Mucosa of stomach (tissue), 1 donor: ENCODE results near the gene RNF150.

Experiments used
- H3K27me3 ChIP-seq: one replicate; pipeline ENCODE4 v1.7.0; 2013; ENCODE audit warnings: mild to moderate bottlenecking, low read length; ENCODE audit not compliant: control insufficient read depth, insufficient read depth
- H3K36me3 ChIP-seq: one replicate; pipeline ENCODE4 v1.7.0; 2013; ENCODE audit warnings: low read length; ENCODE audit not compliant: control insufficient read depth, insufficient read depth
- H3K4me1 ChIP-seq: one replicate; pipeline ENCODE4 v1.7.0; 2013; ENCODE audit warnings: mild to moderate bottlenecking, low read length; ENCODE audit not compliant: control insufficient read depth, insufficient read depth
- H3K4me3 ChIP-seq: one replicate; pipeline ENCODE4 v1.7.0; 2013; ENCODE audit warnings: low read length
- H3K9ac ChIP-seq: one replicate; pipeline ENCODE4 v1.7.0; 2013; ENCODE audit warnings: mild to moderate bottlenecking, low read length, moderate library complexity
- H3K9me3 ChIP-seq: one replicate; pipeline ENCODE4 v1.7.0; 2013; ENCODE audit warnings: mild to moderate bottlenecking, low read length, moderate library complexity; ENCODE audit not compliant: control insufficient read depth
- donor health status: Pancreatic carcinoma.

The RNF150 gene

DNA sequence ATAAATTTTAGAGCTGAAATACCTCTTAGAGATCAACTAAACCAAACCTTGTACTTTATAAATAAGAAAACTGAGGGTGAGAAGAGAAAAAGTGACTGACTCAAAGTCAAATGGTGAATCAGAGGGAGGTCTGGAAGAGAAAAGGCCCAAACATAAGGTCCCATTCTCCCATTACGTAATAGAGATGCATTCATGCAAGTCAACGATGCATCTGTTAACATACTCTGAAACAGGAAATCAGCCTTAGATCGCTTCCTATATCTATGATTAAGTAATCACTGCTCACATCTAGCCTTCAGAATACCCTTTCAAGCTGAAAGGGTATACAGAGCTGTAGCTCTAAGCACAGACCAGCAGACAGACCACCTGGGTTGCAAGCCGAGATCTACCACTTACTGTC, 6.5 kb downstream of the RNF150 start:
- Histone ChIP-seq H3K4me1 (no peaks in the 10 kb centered on the region), H3K27me3 (peaks cover 13% of the 10 kb centered on the region), H3K9me3 (no peaks in the 10 kb centered on the region), H3K9ac (no peak overlapping the region), H3K36me3 (no peaks in the 10 kb centered on the region), H3K4me3 (no peak overlapping the region)

DNA sequence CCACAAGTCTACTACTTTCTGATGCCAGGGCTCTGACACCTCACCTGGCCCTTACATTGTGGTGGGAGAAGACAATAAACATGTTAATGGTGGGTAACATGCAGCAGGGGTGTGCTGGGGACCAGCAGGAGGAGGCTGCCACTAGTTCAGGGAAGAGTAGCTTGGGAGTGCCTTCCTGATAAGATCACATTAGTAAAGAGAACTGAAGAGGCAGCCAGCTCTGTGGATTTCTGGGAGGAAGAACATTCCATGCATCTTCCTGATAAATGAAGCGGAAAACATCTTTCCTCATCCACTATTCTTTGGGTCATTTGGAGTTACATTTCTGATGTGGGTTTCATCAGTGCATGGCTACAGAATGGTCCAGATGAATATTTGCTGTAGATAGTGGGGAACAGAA, 9.0 kb downstream of the RNF150 start:
- H3K27me3 ChIP-seq: no peaks in the 10 kb centered on the region
- no peaks in the 10 kb centered on the region for H3K36me3 ChIP-seq
- H3K4me3 ChIP-seq: no peak overlapping the region
- no peaks in the 10 kb centered on the region for H3K4me1 ChIP-seq
- H3K9me3 ChIP-seq: no peaks in the 10 kb centered on the region
- H3K9ac ChIP-seq: no peak overlapping the region

DNA sequence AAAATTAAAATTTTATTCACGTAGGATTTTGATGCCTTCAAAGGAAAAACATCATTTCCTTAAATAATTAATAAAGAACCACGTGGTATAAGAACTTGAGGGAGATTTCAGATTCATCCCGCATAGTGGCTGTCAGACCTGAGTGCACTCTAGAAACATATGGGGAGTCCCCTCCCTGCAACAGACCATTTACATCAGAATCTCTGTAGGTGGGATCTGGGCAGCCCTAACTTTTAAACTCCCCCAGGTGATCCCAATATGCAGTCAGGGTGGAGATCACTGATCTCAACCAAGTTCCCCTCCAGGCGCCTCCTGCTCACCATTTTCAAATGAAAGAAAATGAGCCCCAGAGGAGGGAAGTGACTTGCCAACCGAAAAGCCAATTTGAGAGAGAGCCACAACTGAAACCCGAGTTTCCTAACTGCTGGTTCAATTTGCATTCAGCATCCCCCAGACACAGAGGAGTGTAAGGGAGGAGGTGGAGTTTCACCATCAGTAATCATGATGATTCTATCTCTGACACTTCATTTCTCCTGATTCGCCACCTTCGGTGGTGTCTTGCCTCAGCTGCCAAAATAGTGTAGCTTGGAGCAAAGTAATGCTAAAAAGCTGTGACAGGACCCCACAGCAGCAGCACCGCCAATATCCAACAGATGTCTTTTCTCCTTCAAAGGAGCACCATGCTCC, 11.4 kb downstream of the RNF150 start:
- no peaks in the 10 kb centered on the region for H3K36me3 ChIP-seq
- no peaks in the 10 kb centered on the region for H3K4me1 ChIP-seq
- no peak overlapping the region for H3K9ac ChIP-seq
- no peak overlapping the region for H3K4me3 ChIP-seq
- no peaks in the 10 kb centered on the region for H3K9me3 ChIP-seq
- H3K27me3 ChIP-seq: no peaks in the 10 kb centered on the region

- no peaks in the 10 kb centered on the region for H3K36me3 ChIP-seq
- no peaks in the 10 kb centered on the region for H3K9me3 ChIP-seq
- H3K4me1 ChIP-seq: no peaks in the 10 kb centered on the region
- H3K4me3 ChIP-seq: no peak overlapping the region
- H3K27me3 ChIP-seq: no peaks in the 10 kb centered on the region
- no peak overlapping the region for H3K9ac ChIP-seq
Observed at GRCh38 chr4:141121101-141121500, 12.2 kb downstream of the RNF150 start.

- no peak overlapping the region for H3K9ac ChIP-seq
- H3K9me3 ChIP-seq: no peaks in the 10 kb centered on the region
- no peaks in the 10 kb centered on the region for H3K36me3 ChIP-seq
- no peaks in the 10 kb centered on the region for H3K27me3 ChIP-seq
- no peaks in the 10 kb centered on the region for H3K4me1 ChIP-seq
- H3K4me3 ChIP-seq: no peak overlapping the region
Observed at GRCh38 chr4:141120036-141120593, 13.2 kb downstream of the RNF150 start.

DNA sequence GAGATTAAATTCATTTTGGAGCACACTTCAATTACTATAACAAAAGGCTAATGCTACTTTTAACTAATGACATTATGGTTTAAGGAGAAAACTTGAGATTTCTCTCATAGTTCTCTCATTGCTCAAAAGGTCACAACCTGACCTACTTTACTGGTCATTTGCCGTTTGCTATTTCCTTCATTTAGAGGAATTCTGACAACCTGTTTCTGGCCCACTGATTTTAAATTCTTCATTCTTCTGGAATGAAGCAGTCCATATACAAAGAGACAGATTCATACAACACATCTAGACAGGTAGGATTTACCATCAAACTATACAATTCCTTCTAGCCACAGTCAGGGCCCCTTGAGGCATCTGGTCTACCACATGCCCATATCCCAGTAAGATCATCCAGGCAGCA, 14.2 kb downstream of the RNF150 start:
- H3K27me3 ChIP-seq: no peaks in the 10 kb centered on the region
- no peaks in the 10 kb centered on the region for H3K36me3 ChIP-seq
- H3K4me1 ChIP-seq: no peaks in the 10 kb centered on the region
- H3K9ac ChIP-seq: no peak overlapping the region
- no peaks in the 10 kb centered on the region for H3K9me3 ChIP-seq
- no peak overlapping the region for H3K4me3 ChIP-seq

- Histone ChIP-seq H3K9ac (no peak overlapping the region), H3K27me3 (no peaks in the 10 kb centered on the region), H3K4me3 (no peak overlapping the region), H3K36me3 (no peaks in the 10 kb centered on the region), H3K9me3 (no peaks in the 10 kb centered on the region), H3K4me1 (no peaks in the 10 kb centered on the region)
Observed at GRCh38 chr4:141118381-141118780, 14.9 kb downstream of the RNF150 start.

- Histone ChIP-seq H3K36me3 (no peaks in the 10 kb centered on the region), H3K9me3 (no peaks in the 10 kb centered on the region), H3K4me1 (no peaks in the 10 kb centered on the region), H3K27me3 (no peaks in the 10 kb centered on the region), H3K4me3 (no peak overlapping the region), H3K9ac (no peak overlapping the region)
Observed at GRCh38 chr4:141117935-141118334, 15.3 kb downstream of the RNF150 start.

DNA sequence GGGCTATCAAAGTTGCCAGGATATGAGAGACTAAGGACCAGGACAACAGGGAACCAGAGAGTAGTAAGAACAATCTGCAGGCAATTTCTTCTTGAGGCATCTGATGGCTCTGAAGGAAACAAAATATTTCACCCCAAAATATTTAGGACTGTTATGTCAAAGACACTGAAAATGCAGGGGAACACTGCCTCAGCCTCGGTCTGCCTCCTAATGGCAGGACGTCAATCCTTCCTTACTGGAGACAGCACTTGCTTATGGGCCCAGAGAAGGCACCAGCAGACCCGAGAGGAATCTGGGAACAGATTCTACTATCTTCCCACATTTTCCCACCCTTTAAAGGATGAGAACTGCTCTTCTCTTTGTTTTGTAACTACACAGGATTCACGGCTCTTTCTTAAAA, 23.3 kb downstream of the RNF150 start:
- no peak overlapping the region for H3K4me3 ChIP-seq
- H3K9ac ChIP-seq: no peak overlapping the region
- no peaks in the 10 kb centered on the region for H3K4me1 ChIP-seq
- no peaks in the 10 kb centered on the region for H3K27me3 ChIP-seq
- H3K36me3 ChIP-seq: no peaks in the 10 kb centered on the region
- no peaks in the 10 kb centered on the region for H3K9me3 ChIP-seq

GRCh38 chr4:141107927-141108326, 25.3 kb downstream of the RNF150 start:
- no peaks in the 10 kb centered on the region for H3K9me3 ChIP-seq
- H3K9ac ChIP-seq: no peak overlapping the region
- H3K36me3 ChIP-seq: no peaks in the 10 kb centered on the region
- H3K4me3 ChIP-seq: no peak overlapping the region
- H3K4me1 ChIP-seq: no peaks in the 10 kb centered on the region
- no peaks in the 10 kb centered on the region for H3K27me3 ChIP-seq

DNA sequence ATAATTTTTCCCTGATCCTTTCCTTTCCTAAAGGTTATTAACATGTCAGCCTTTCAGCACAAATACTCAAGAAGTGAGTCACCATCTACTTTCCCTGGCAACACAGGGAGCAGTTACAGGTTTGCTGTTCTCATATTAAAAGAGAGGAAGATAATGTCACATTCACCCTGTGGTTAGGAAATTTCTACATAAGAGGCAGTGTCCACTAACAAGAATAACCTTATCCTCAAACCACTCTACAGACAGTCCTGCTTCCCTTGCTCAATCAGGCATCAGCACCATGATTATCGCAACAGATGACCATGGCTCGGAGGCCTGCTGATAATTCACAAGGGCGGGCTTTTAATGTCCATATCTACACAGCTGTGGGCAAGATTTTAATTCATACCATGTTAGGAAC, 30.9 kb downstream of the RNF150 start:
- no peaks in the 10 kb centered on the region for H3K36me3 ChIP-seq
- H3K27me3 ChIP-seq: no peaks in the 10 kb centered on the region
- H3K9me3 ChIP-seq: no peaks in the 10 kb centered on the region
- H3K9ac ChIP-seq: no peak overlapping the region
- no peaks in the 10 kb centered on the region for H3K4me1 ChIP-seq
- no peak overlapping the region for H3K4me3 ChIP-seq

DNA sequence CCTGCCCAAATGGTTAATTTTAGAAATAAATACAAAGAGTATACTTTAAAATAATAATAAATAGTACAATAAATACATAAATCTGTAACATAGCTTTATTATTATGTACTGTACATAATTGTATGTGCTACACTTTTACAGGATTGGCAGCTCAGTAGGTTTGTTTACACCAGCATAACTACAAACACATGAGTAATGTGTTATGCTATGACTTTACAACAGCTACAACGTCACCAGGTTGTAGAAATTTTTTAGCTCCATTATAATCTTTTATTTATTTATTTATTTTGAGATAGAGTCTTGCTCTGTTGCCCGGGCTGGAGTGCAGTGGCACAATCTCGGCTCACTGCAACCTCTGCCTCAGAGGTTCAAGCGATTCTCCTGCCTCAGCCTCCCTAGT, 31.8 kb downstream of the RNF150 start:
- no peak overlapping the region for H3K9ac ChIP-seq
- H3K36me3 ChIP-seq: no peaks in the 10 kb centered on the region
- H3K9me3 ChIP-seq: no peaks in the 10 kb centered on the region
- no peaks in the 10 kb centered on the region for H3K27me3 ChIP-seq
- no peak overlapping the region for H3K4me3 ChIP-seq
- no peaks in the 10 kb centered on the region for H3K4me1 ChIP-seq

DNA sequence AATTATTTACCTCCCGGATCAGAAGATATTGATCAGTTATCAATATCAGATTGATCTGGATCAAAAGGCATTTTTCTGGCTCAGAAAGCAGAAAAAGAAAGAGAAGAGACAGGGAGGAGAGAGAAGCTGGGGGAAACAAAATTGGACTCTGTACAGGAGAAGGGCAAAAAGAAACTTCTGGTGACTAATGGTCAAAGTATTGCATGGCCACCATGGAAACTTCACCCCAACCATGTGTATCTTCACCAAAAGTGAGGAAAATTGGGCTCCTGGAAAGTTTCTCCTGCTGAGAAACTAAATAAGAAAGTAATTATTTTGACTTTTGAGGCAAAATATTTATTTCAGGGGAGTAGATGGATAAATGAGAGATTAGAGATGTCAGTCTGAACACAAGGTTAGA, 33.9 kb downstream of the RNF150 start:
- no peaks in the 10 kb centered on the region for H3K4me1 ChIP-seq
- H3K27me3 ChIP-seq: no peaks in the 10 kb centered on the region
- H3K36me3 ChIP-seq: no peaks in the 10 kb centered on the region
- no peaks in the 10 kb centered on the region for H3K9me3 ChIP-seq
- H3K4me3 ChIP-seq: no peak overlapping the region
- no peak overlapping the region for H3K9ac ChIP-seq
